Measurements from ENCODE around the gene SUGT1. TPM values are rescaled to one million over a fixed set of nuclear protein-coding genes. Genes with fewer than 3 reads are reported as not detected.
"Not testable (repeated sequence)": the region's sequence is repeated elsewhere in the genome, so short reads cannot be mapped to it uniquely, and the experiment has no call there.

SUGT1 gene
- total RNA-seq, 3 donors from 2014 or later: 41.3 to 57.7 (median 44.6) TPM

- Histone ChIP-seq H3K4me3 (no peak overlapping the region), H3K36me3 (ENCODE audit: low read depth) (peaks cover 3% of the 10 kb centered on the region), H3K9me3 (no peaks in the 10 kb centered on the region), H3K4me1 (ENCODE audit: low read depth) (no peaks in the 10 kb centered on the region)
- DNase-seq (no peak), ATAC-seq (no peak)
- intact Hi-C loops (cut with DNase I, micrococcal nuclease): no loop called here
- TF ChIP-seq CTCF (IDR thresholded peaks at IDR 0.05): no peak
Observed at GRCh38 chr13:52664272-52664671, 11.6 kb downstream of the SUGT1 start.

- Histone ChIP-seq H3K4me3 (no peak overlapping the region), H3K4me1 (ENCODE audit: low read depth) (no peaks in the 10 kb centered on the region), H3K36me3 (ENCODE audit: low read depth) (peaks cover 3% of the 10 kb centered on the region), H3K9me3 (no peaks in the 10 kb centered on the region)
- no peak for DNase-seq
- ATAC-seq: no peak
- no peak for TF ChIP-seq CTCF (IDR thresholded peaks at IDR 0.05)
- intact Hi-C loops (cut with DNase I, micrococcal nuclease): no loop called here
Observed at GRCh38 chr13:52665325-52665724, 12.7 kb downstream of the SUGT1 start.

GRCh38 chr13:52669677-52670076 is 17.0 kb downstream of the SUGT1 start:
- Histone ChIP-seq H3K36me3 (ENCODE audit: low read depth) (no peaks in the 10 kb centered on the region), H3K9me3 (no peaks in the 10 kb centered on the region), H3K4me1 (ENCODE audit: low read depth) (no peaks in the 10 kb centered on the region), H3K4me3 (no peak overlapping the region)
- no peak for TF ChIP-seq CTCF (IDR thresholded peaks at IDR 0.05)
- DNase-seq (no peak), ATAC-seq (no peak)
- intact Hi-C loops (cut with DNase I, micrococcal nuclease): no loop called here

GRCh38 chr13:52670726-52671125 is 18.1 kb downstream of the SUGT1 start:
- Histone ChIP-seq H3K4me1 (ENCODE audit: low read depth) (no peaks in the 10 kb centered on the region), H3K9me3 (no peaks in the 10 kb centered on the region), H3K36me3 (ENCODE audit: low read depth) (no peaks in the 10 kb centered on the region), H3K4me3 (no peak overlapping the region)
- ATAC-seq (no peak), DNase-seq (no peak)
- no peak for TF ChIP-seq CTCF (IDR thresholded peaks at IDR 0.05)
- intact Hi-C loops (cut with DNase I, micrococcal nuclease): no loop called here

GRCh38 chr13:52673465-52673864 is 20.8 kb downstream of the SUGT1 start:
- H3K36me3 ChIP-seq (ENCODE audit: low read depth): no peaks in the 10 kb centered on the region
- H3K4me1 ChIP-seq (ENCODE audit: low read depth): no peaks in the 10 kb centered on the region
- ATAC-seq (no peak), DNase-seq (no peak)
- no peaks in the 10 kb centered on the region for H3K9me3 ChIP-seq
- no peak for TF ChIP-seq CTCF (IDR thresholded peaks at IDR 0.05)
- H3K4me3 ChIP-seq: no peak overlapping the region
- intact Hi-C loops (cut with DNase I, micrococcal nuclease): no loop called here

GRCh38 chr13:52677823-52678222 is 25.2 kb downstream of the SUGT1 start:
- DNase-seq (no peak), ATAC-seq (no peak)
- intact Hi-C loops (cut with DNase I, micrococcal nuclease): no loop called here
- H3K36me3 ChIP-seq (ENCODE audit: low read depth): no peaks in the 10 kb centered on the region
- no peaks in the 10 kb centered on the region for H3K9me3 ChIP-seq
- no peak for TF ChIP-seq CTCF (IDR thresholded peaks at IDR 0.05)
- no peak overlapping the region for H3K4me3 ChIP-seq
- H3K4me1 ChIP-seq (ENCODE audit: low read depth): no peaks in the 10 kb centered on the region

- ATAC-seq; H3K4me3 ChIP-seq; intact Hi-C loops (cut with DNase I, micrococcal nuclease); H3K9me3 ChIP-seq; DNase-seq; H3K4me1 ChIP-seq (ENCODE audit: low read depth); H3K36me3 ChIP-seq (ENCODE audit: low read depth): not testable (repeated sequence)
Observed at GRCh38 chr13:52685806-52686205, 33.2 kb downstream of the SUGT1 start.

All from mucosa of descending colon (tissue), 3 donors.